DND-41 (cell line): ENCODE measurements around the gene RBM45.

ENCODE experiments used
- ATAC-seq: fragments of 200-7000 bp; cut with Tn5 transposase; 3 replicates; pipeline ENCODE4 v1.9.1; 2021; ENCODE audit warnings: low read depth; ENCODE audit not compliant: insufficient read depth
- DNase-seq: peaks from one replicate; pipeline ENCODE4 v3.0.0-alpha.2; 2020
- H2AFZ ChIP-seq: 2 replicates; pipeline ENCODE4 v1.6.0; 2012; ENCODE audit warnings: low read depth, low read length
- H3K27ac ChIP-seq: 2 replicates; pipeline ENCODE4 v1.5.1; 2012; ENCODE audit warnings: low read length, inconsistent platforms
- H3K27me3 ChIP-seq: fragments of 200-600 bp; sonication (generic); 2 replicates; pipeline ENCODE4 v1.6.0; 2012; ENCODE audit warnings: low read length, mild to moderate bottlenecking, inconsistent platforms; ENCODE audit not compliant: insufficient read depth, poor library complexity
- H3K36me3 ChIP-seq: 2 replicates; pipeline ENCODE4 v1.5.1; 2012; ENCODE audit warnings: low read length, inconsistent platforms; ENCODE audit not compliant: insufficient read depth
- H3K4me1 ChIP-seq: 2 replicates; pipeline ENCODE4 v1.5.1; 2012; ENCODE audit warnings: mild to moderate bottlenecking, low read length; ENCODE audit not compliant: insufficient read depth
- H3K4me2 ChIP-seq: 2 replicates; pipeline ENCODE4 v1.6.0; 2012; ENCODE audit warnings: mild to moderate bottlenecking, moderate library complexity, low read length, inconsistent platforms; ENCODE audit not compliant: insufficient read depth
- H3K4me3 ChIP-seq, 2 experiments: fragments of 200-600 bp in 1 of 2; shearing (Covaris generic) in 1 of 2; 2 replicates each; pipeline ENCODE4 v1.5.1; 2012 to 2016; ENCODE audit warnings: inconsistent platforms in 2 of 2, low read length in 2 of 2, mild to moderate bottlenecking in 2 of 2, low read depth in 1 of 2, moderate library complexity in 1 of 2
- H3K79me2 ChIP-seq: 2 replicates; pipeline ENCODE4 v1.6.0; 2012; ENCODE audit warnings: low read length, inconsistent platforms; ENCODE audit not compliant: insufficient read depth
- H3K9ac ChIP-seq: 2 replicates; pipeline ENCODE4 v1.6.0; 2012; ENCODE audit warnings: low read depth, mild to moderate bottlenecking, inconsistent platforms, low read length, moderate library complexity
- H3K9me3 ChIP-seq: 2 replicates; pipeline ENCODE4 v1.5.1; 2012; ENCODE audit warnings: low read length, moderate library complexity, mild to moderate bottlenecking, inconsistent platforms; ENCODE audit not compliant: insufficient read depth, severe bottlenecking
- H4K20me1 ChIP-seq: 2 replicates; pipeline ENCODE4 v1.6.0; 2012; ENCODE audit warnings: low read length; ENCODE audit not compliant: insufficient read depth
- EZH2 ChIP-seq: IDR thresholded peaks from 3 replicates; pipeline ENCODE4 v1.6.1; 2012; ENCODE audit warnings: borderline replicate concordance, low read depth, mild to moderate bottlenecking, moderate library complexity, low read length, inconsistent platforms; ENCODE audit not compliant: severe bottlenecking
- TF ChIP-seq, protein P1 (sequence below): IDR thresholded peaks from 2 replicates; pipeline ENCODE4 v1.5.1; 2012; ENCODE audit warnings: borderline replicate concordance, low read length, moderate library complexity, mild to moderate bottlenecking; ENCODE audit not compliant: poor library complexity, severe bottlenecking; ENCODE audit errors: extremely low read depth

RBM45 gene

DNA sequence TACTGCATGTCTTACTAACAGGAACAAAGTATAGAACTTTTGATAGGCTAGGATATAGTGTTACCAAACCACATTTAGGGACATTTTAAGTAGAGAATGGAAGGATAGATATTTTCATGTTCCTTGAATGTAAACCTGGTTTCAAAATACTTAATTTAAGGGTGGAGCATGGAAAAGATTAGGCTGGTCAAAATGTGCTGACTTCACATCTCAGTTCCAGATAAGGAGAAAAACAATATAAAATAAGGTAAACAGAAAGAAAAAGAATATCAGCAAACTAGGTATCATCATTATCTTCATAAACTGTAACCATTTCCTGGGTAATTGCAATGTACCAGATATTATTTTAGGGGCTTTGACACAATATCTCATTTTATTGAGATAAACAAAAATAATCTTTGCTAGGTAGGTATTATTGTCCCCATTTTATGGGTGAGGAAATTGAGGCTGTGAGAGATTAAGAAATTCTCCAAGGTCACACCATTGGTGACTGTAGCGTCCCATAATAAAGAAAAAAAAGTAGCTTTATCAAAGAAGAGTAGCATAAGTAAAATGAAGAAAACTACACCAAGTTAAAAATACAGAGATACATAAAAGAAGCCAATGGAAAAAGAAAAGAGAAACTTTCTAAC, 43.3 kb upstream of the RBM45 start:
- Histone ChIP-seq H3K9me3 (no peaks in the 10 kb centered on the region), H3K9ac (no peak overlapping the region), H3K4me1 (no peaks in the 10 kb centered on the region), H3K27me3 (peaks cover 19% of the 10 kb centered on the region), H3K4me2 (no peak overlapping the region), H3K79me2 (no peaks in the 10 kb centered on the region), H4K20me1 (no peaks in the 10 kb centered on the region), H2AFZ (no peak overlapping the region), H3K4me3 (no peak overlapping the region), H3K27ac (no peak overlapping the region), H3K36me3 (no peaks in the 10 kb centered on the region)
- ATAC-seq (no peak), DNase-seq (no peak)
- no peak for TF ChIP-seq EZH2
- TF ChIP-seq, protein P1, sequence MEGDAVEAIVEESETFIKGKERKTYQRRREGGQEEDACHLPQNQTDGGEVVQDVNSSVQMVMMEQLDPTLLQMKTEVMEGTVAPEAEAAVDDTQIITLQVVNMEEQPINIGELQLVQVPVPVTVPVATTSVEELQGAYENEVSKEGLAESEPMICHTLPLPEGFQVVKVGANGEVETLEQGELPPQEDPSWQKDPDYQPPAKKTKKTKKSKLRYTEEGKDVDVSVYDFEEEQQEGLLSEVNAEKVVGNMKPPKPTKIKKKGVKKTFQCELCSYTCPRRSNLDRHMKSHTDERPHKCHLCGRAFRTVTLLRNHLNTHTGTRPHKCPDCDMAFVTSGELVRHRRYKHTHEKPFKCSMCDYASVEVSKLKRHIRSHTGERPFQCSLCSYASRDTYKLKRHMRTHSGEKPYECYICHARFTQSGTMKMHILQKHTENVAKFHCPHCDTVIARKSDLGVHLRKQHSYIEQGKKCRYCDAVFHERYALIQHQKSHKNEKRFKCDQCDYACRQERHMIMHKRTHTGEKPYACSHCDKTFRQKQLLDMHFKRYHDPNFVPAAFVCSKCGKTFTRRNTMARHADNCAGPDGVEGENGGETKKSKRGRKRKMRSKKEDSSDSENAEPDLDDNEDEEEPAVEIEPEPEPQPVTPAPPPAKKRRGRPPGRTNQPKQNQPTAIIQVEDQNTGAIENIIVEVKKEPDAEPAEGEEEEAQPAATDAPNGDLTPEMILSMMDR: no peak

DNA sequence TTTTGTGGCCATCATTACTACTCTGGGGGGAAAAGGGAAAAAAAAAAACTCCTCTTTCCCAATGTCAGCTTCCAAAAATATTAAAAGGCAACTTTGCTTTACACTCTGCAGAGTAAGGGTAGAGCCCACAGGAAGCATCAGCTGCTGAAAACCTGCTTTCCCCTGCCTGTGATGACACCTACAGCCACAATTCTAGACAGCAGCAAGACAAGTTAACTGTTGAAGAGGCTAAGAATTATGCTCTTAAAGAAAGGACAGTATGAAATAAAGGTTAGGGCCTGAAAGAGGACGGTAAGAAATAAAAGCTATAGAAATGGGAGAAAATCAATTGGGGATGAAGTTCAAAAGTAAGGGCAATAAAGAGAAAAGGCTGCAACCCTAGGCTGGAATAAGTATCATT, 42.7 kb upstream of the RBM45 start:
- H3K9ac ChIP-seq: no peak overlapping the region
- no peaks in the 10 kb centered on the region for H3K79me2 ChIP-seq
- no peak overlapping the region for H3K4me3 ChIP-seq
- H3K9me3 ChIP-seq: no peaks in the 10 kb centered on the region
- H3K27me3 ChIP-seq: peaks cover 19% of the 10 kb centered on the region
- no peak overlapping the region for H3K4me2 ChIP-seq
- H3K36me3 ChIP-seq: no peaks in the 10 kb centered on the region
- H3K27ac ChIP-seq: no peak overlapping the region
- no peaks in the 10 kb centered on the region for H4K20me1 ChIP-seq
- no peak overlapping the region for H2AFZ ChIP-seq
- no peak for ATAC-seq
- TF ChIP-seq EZH2: no peak
- TF ChIP-seq, protein P1: no peak
- H3K4me1 ChIP-seq: no peaks in the 10 kb centered on the region
- DNase-seq: no peak

DNA sequence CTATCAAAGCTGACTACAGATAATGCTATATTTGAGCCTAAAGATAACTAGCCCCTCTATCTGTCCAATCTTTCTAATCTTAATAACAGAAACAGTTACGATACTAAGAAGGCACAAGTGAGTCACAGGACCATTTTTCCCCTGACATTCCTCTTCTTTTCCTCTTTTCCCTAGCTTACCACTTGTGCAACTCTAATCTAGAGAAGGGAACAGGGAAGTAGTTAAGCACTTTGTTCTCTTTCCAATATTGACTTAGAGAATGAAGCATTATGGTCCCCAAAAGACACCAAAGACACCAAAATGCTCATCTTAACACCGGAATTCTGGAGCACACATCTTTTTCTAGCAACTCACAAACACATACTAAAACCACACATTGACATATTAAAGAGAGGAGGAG, 41.4 kb upstream of the RBM45 start:
- peaks cover 16% of the 10 kb centered on the region for H3K27me3 ChIP-seq
- DNase-seq: no peak

More for the DNA sequence above, 41.4 kb upstream of the RBM45 start:
- H3K4me1 ChIP-seq: no peaks in the 10 kb centered on the region
- ATAC-seq: no peak
- no peak overlapping the region for H3K4me2 ChIP-seq
- no peaks in the 10 kb centered on the region for H3K9me3 ChIP-seq
- no peaks in the 10 kb centered on the region for H3K36me3 ChIP-seq
- H4K20me1 ChIP-seq: no peaks in the 10 kb centered on the region
- no peak overlapping the region for H3K9ac ChIP-seq
- H3K27ac ChIP-seq: no peak overlapping the region
- no peak overlapping the region for H2AFZ ChIP-seq
- no peaks in the 10 kb centered on the region for H3K79me2 ChIP-seq
- TF ChIP-seq EZH2: no peak
- TF ChIP-seq, protein P1: no peak
- H3K4me3 ChIP-seq: no peak overlapping the region
